ENCODE data around the gene TNFRSF19.
A peak's percentile ranks its signal among the peaks of the same experiment; 100 is the strongest.

Gene TNFRSF19

GRCh38 chr13:23620613-23621315, 50.6 kb downstream of the TNFRSF19 start:
- H3K4me3 ChIP-seq (ENCODE audit: low read depth, low read length): no peak overlapping the region
- DNase-seq (ENCODE audit: low read depth): no peak
- no peak for TF ChIP-seq CTCF (IDR thresholded peaks at IDR 0.05; ENCODE audit: insufficient read depth, low read depth, low read length, missing control alignments)

- DNase-seq (ENCODE audit: low read depth): peak; percentile 70
- no peak overlapping the region for H3K4me3 ChIP-seq (ENCODE audit: low read depth, low read length)
- TF ChIP-seq CTCF (IDR thresholded peaks at IDR 0.05; ENCODE audit: insufficient read depth, low read depth, low read length, missing control alignments): no peak
Measured at GRCh38 chr13:23621316-23621645, 51.1 kb downstream of the TNFRSF19 start.

- H3K4me3 ChIP-seq (ENCODE audit: low read depth, low read length): no peak overlapping the region
- peak; percentile 88 for DNase-seq (ENCODE audit: low read depth)
- no peak for TF ChIP-seq CTCF (IDR thresholded peaks at IDR 0.05; ENCODE audit: insufficient read depth, low read depth, low read length, missing control alignments)
Measured at GRCh38 chr13:23622985-23623384, 52.8 kb downstream of the TNFRSF19 start.

GRCh38 chr13:23623394-23623793, 53.2 kb downstream of the TNFRSF19 start:
- H3K4me3 ChIP-seq (ENCODE audit: low read depth, low read length): no peak overlapping the region
- no peak for TF ChIP-seq CTCF (IDR thresholded peaks at IDR 0.05; ENCODE audit: insufficient read depth, low read depth, low read length, missing control alignments)
- DNase-seq (ENCODE audit: low read depth): peak; percentile 29

- DNase-seq (ENCODE audit: low read depth): no peak
- no peak for TF ChIP-seq CTCF (IDR thresholded peaks at IDR 0.05; ENCODE audit: insufficient read depth, low read depth, low read length, missing control alignments)
- no peak overlapping the region for H3K4me3 ChIP-seq (ENCODE audit: low read depth, low read length)
Measured at GRCh38 chr13:23626700-23627099, 56.5 kb downstream of the TNFRSF19 start.

GRCh38 chr13:23627410-23627809, 57.2 kb downstream of the TNFRSF19 start:
- H3K4me3 ChIP-seq (ENCODE audit: low read depth, low read length): no peak overlapping the region
- no peak for TF ChIP-seq CTCF (IDR thresholded peaks at IDR 0.05; ENCODE audit: insufficient read depth, low read depth, low read length, missing control alignments)
- no peak for DNase-seq (ENCODE audit: low read depth)

- DNase-seq (ENCODE audit: low read depth): no peak
- no peak for TF ChIP-seq CTCF (IDR thresholded peaks at IDR 0.05; ENCODE audit: insufficient read depth, low read depth, low read length, missing control alignments)
- no peak overlapping the region for H3K4me3 ChIP-seq (ENCODE audit: low read depth, low read length)
Measured at GRCh38 chr13:23628250-23628649, 58.0 kb downstream of the TNFRSF19 start.

Data from GM12865 (cell line).